ENCODE measurements around the gene LRPPRC.

LRPPRC gene

GRCh38 chr2:43980902-43981301, 14.9 kb downstream of the LRPPRC start:
- TF ChIP-seq, protein P1, sequence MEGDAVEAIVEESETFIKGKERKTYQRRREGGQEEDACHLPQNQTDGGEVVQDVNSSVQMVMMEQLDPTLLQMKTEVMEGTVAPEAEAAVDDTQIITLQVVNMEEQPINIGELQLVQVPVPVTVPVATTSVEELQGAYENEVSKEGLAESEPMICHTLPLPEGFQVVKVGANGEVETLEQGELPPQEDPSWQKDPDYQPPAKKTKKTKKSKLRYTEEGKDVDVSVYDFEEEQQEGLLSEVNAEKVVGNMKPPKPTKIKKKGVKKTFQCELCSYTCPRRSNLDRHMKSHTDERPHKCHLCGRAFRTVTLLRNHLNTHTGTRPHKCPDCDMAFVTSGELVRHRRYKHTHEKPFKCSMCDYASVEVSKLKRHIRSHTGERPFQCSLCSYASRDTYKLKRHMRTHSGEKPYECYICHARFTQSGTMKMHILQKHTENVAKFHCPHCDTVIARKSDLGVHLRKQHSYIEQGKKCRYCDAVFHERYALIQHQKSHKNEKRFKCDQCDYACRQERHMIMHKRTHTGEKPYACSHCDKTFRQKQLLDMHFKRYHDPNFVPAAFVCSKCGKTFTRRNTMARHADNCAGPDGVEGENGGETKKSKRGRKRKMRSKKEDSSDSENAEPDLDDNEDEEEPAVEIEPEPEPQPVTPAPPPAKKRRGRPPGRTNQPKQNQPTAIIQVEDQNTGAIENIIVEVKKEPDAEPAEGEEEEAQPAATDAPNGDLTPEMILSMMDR (IDR thresholded peaks at IDR 0.05; ENCODE audit: borderline replicate concordance, insufficient read depth, low read depth, low read length) = no peak
- H3K4me3 ChIP-seq (ENCODE audit: low read depth, low read length) = no peak overlapping the region

- TF ChIP-seq, protein P1 (IDR thresholded peaks at IDR 0.05; ENCODE audit: borderline replicate concordance, insufficient read depth, low read depth, low read length) = no peak
- no peak overlapping the region for H3K4me3 ChIP-seq (ENCODE audit: low read depth, low read length)
Measured at GRCh38 chr2:43977677-43978375, 18.0 kb downstream of the LRPPRC start.

GRCh38 chr2:43960921-43961320, 34.9 kb downstream of the LRPPRC start:
- no peak overlapping the region for H3K4me3 ChIP-seq (ENCODE audit: low read depth, low read length)
- TF ChIP-seq, protein P1 (IDR thresholded peaks at IDR 0.05; ENCODE audit: borderline replicate concordance, insufficient read depth, low read depth, low read length) = no peak

- TF ChIP-seq, protein P1 (IDR thresholded peaks at IDR 0.05; ENCODE audit: borderline replicate concordance, insufficient read depth, low read depth, low read length) = no peak
Measured at GRCh38 chr2:43958397-43959275, 37.2 kb downstream of the LRPPRC start.

GRCh38 chr2:43950383-43951008, 45.3 kb downstream of the LRPPRC start:
- TF ChIP-seq, protein P1 (IDR thresholded peaks at IDR 0.05; ENCODE audit: borderline replicate concordance, insufficient read depth, low read depth, low read length) = no peak
- no peak overlapping the region for H3K4me3 ChIP-seq (ENCODE audit: low read depth, low read length)

More at GRCh38 chr2:43958397-43959275, 37.2 kb downstream of the LRPPRC start:
- H3K4me3 ChIP-seq (ENCODE audit: low read depth, low read length) = no peak overlapping the region

- TF ChIP-seq, protein P1 (IDR thresholded peaks at IDR 0.05; ENCODE audit: borderline replicate concordance, insufficient read depth, low read depth, low read length) = no peak
Measured at GRCh38 chr2:43948370-43948769, 47.4 kb downstream of the LRPPRC start.

More at GRCh38 chr2:43948370-43948769, 47.4 kb downstream of the LRPPRC start:
- no peak overlapping the region for H3K4me3 ChIP-seq (ENCODE audit: low read depth, low read length)
